T follicular helper cell (primary cell): ENCODE results near the gene POLR2F.

ENCODE experiments used
- DNase-seq: peaks from one replicate; pipeline ENCODE4 v3.0.0-alpha.2; 2020; ENCODE audit warnings: low read depth
- total RNA-seq, 2 experiments: gene quantifications; one replicate each; lab custom pipeline; 2026; lab: John Stamatoyannopoulos, UW

POLR2F gene
- total RNA-seq = 20.3 to 39.9 reads per million in 2 experiments

- peak; percentile 95 for DNase-seq
Measured at GRCh38 chr22:37953437-37954179, at the start of gene POLR2F, which contains the start of gene C22orf23. POLR2F (plus strand) TSS chr22:37953699; CDS start chr22:37953788, 89 bp downstream. C22orf23 (minus strand) TSS chr22:37953601; CDS start chr22:37953149, 452 bp downstream.

- no peak for DNase-seq
Measured at GRCh38 chr22:37904572-37905533, 48.6 kb upstream of the POLR2F start.

GRCh38 chr22:37905534-37906363, 47.8 kb upstream of the POLR2F start, which contains the start of gene MICALL1:
MICALL1 (plus strand) TSS chr22:37906297; CDS start chr22:37906423, 126 bp downstream.
- DNase-seq = peak; percentile 36

GRCh38 chr22:37906364-37907008, 47.0 kb upstream of the POLR2F start:
- DNase-seq = no peak

GRCh38 chr22:37907036-37907954, 46.2 kb upstream of the POLR2F start:
- no peak for DNase-seq

- no peak for DNase-seq
Measured at GRCh38 chr22:37909766-37910165, 43.7 kb upstream of the POLR2F start.

GRCh38 chr22:37910890-37911672, 42.4 kb upstream of the POLR2F start:
- no peak for DNase-seq

GRCh38 chr22:37911697-37912096, 41.8 kb upstream of the POLR2F start:
- DNase-seq = no peak

- no peak for DNase-seq
Measured at GRCh38 chr22:37912171-37912570, 41.3 kb upstream of the POLR2F start.

GRCh38 chr22:37913233-37913721, 40.2 kb upstream of the POLR2F start:
- DNase-seq = no peak

GRCh38 chr22:37916311-37916710, 37.2 kb upstream of the POLR2F start:
- no peak for DNase-seq

- DNase-seq = no peak
Measured at GRCh38 chr22:37917874-37918548, 35.5 kb upstream of the POLR2F start.

GRCh38 chr22:37918580-37919270, 34.8 kb upstream of the POLR2F start:
- DNase-seq = no peak

- no peak for DNase-seq
Measured at GRCh38 chr22:37920126-37920525, 33.4 kb upstream of the POLR2F start.

- DNase-seq = no peak
Measured at GRCh38 chr22:37922191-37922590, 31.3 kb upstream of the POLR2F start.

- DNase-seq = no peak
Measured at GRCh38 chr22:37923927-37924326, 29.6 kb upstream of the POLR2F start.

- no peak for DNase-seq
Measured at GRCh38 chr22:37924386-37925065, 29.0 kb upstream of the POLR2F start.
